OCI-LY7 (cell line): ENCODE data around the gene SPINK2.

Source experiments
- CTCF ChIP-seq: fragments of 200-600 bp; sonication (generic); conservative IDR thresholded peaks from 2 replicates; pipeline ENCODE4 v1.5.1; 2014; ENCODE audit warnings: mild to moderate bottlenecking, antibody characterized with exemption, low read length, moderate library complexity, mixed read lengths
- EZH2phosphoT487 ChIP-seq: fragments of 200-600 bp; sonication (generic); IDR thresholded peaks from 2 replicates; pipeline ENCODE4 v1.6.1; 2018; ENCODE audit warnings: low read depth, borderline replicate concordance, mild to moderate bottlenecking, mixed run types, antibody characterized with exemption, low read length, moderate library complexity, mixed read lengths

- TF ChIP-seq EZH2phosphoT487, result no peak
- no peak for TF ChIP-seq CTCF
Observed at GRCh38 chr4:56782019-56782418, 39.5 kb downstream of the SPINK2 start.
